Gastroesophageal sphincter (tissue), 4 donors: ENCODE results near the gene GABBR1. TPM values are rescaled to one million over a fixed set of nuclear protein-coding genes. Genes with fewer than 3 reads are reported as not detected.

ENCODE experiments used
- ATAC-seq: fragments of 150-250 bp; one replicate; pipeline ENCODE4 v1.9.1; 2016; ENCODE audit warnings: mild to moderate bottlenecking, moderate library complexity
- H3K27ac ChIP-seq, 4 donors: fragments of 200-600 bp; sonication (generic) in 3 of 4; 1 replicate in 3 of 4; 2 replicates in 1 of 4; pipeline ENCODE4 v1.5.1; 2016 to 2019
- H3K27me3 ChIP-seq: fragments of 200-600 bp; sonication (generic); one replicate; pipeline ENCODE4 v1.5.1; 2019
- H3K36me3 ChIP-seq, 2 donors: fragments of 200-600 bp; sonication (generic); one replicate each; pipeline ENCODE4 v1.5.1; 2019; ENCODE audit warnings: control low read depth in 1 of 2
- H3K4me1 ChIP-seq, 3 donors: fragments of 200-600 bp; sonication (generic); 1 replicate in 2 of 3; 2 replicates in 1 of 3; pipeline ENCODE4 v1.5.1; 2016 to 2019; ENCODE audit warnings: control low read depth in 2 of 3
- H3K4me3 ChIP-seq, 2 donors: fragments of 200-600 bp; sonication (generic); one replicate each; pipeline ENCODE4 v1.5.1; 2019; ENCODE audit warnings: mild to moderate bottlenecking in 1 of 2, moderate library complexity in 1 of 2
- H3K9me3 ChIP-seq, 3 donors: fragments of 200-600 bp; sonication (generic); one replicate each; pipeline ENCODE4 v1.5.1; 2017 to 2019; ENCODE audit warnings: control low read depth in 2 of 3
- EP300 ChIP-seq: sonication (generic); formaldehyde crosslinking; IDR thresholded peaks from one replicate; pipeline ENCODE4 v1.6.1; 2017; ENCODE audit warnings: antibody characterized with exemption, mild to moderate bottlenecking
- POLR2A ChIP-seq, 2 donors: fragments of 450-650 bp; IDR thresholded peaks; one replicate each; pipeline ENCODE4 v1.6.1; 2017; ENCODE audit warnings: antibody characterized with exemption in 2 of 2, mild to moderate bottlenecking in 2 of 2, moderate library complexity in 1 of 2
- POLR2AphosphoS5 ChIP-seq: sonication (generic); formaldehyde crosslinking; IDR thresholded peaks from one replicate; pipeline ENCODE4 v1.6.1; 2017; ENCODE audit warnings: antibody characterized with exemption
- WGBS, 2 donors: methylation state at CpG; one replicate each; pipeline ENCODE4 v1.1.5; 2018; ENCODE audit warnings: low coverage in 1 of 2; 5-methylcytosine and 5-hydroxymethylcytosine counted together
- total RNA-seq, 4 donors: library from RNA; depleted of rRNA; stranded (reverse); fragments of >200 nt; gene quantifications; one replicate each; pipeline ENCODE4 v1.1.0, GENCODE V29; 2016
- TF ChIP-seq, protein P1 (sequence below), 4 experiments: fragments of 200-600 bp in 2 of 4; fragments of 450-650 bp in 2 of 4; sonication (generic) in 1 of 4; IDR thresholded peaks; one replicate each; pipeline ENCODE4 v1.5.1; 2017 to 2019; ENCODE audit warnings: antibody characterized with exemption in 4 of 4, mild to moderate bottlenecking in 2 of 4, moderate library complexity in 2 of 4

The GABBR1 gene
- total RNA-seq, 4 donors from 2014 or later = 17.8 to 90.1 (median 44.8) TPM

DNA sequence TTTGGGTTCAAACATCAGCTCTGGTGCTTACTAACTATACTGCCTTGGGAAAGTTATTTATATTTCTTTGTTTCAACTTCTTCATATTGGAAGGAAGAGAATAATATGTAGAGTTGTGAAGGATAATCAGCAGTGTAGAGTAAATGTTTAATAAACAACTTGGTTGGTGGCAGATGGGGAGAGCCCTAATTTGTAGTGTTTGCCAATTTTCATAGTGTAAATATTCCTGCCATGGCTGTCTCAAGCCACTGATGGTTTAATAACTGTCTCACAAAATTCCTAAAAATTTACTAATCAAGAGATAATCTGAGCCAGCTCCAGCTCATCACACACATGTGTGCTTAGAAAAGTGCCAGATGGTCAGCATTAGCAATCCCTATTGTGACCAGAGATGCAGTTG, 48.2 kb downstream of the GABBR1 start, which contains the start of gene OR2H2:
TSS of gene OR2H2 (plus strand) at position 301 of the 400 bp plus-strand sequence. CDS start 2,824 bp downstream, outside the sequence.
- H3K4me3 ChIP-seq = no peak within 1 kb of the TSS
- no peaks in the 10 kb centered on the region for H3K4me1 ChIP-seq
- H3K36me3 ChIP-seq = no peaks in the 10 kb centered on the region
- no peak for ATAC-seq
- H3K27ac ChIP-seq = no peak within 1 kb of the TSS
- no peaks in the 10 kb centered on the region for H3K9me3 ChIP-seq
- H3K27me3 ChIP-seq = peaks cover 21% of the 10 kb centered on the region
- TF ChIP-seq POLR2AphosphoS5 (no peak), EP300 (no peak), POLR2A (IDR thresholded peaks at IDR 0.05) (no peak)
- TF ChIP-seq, protein P1, sequence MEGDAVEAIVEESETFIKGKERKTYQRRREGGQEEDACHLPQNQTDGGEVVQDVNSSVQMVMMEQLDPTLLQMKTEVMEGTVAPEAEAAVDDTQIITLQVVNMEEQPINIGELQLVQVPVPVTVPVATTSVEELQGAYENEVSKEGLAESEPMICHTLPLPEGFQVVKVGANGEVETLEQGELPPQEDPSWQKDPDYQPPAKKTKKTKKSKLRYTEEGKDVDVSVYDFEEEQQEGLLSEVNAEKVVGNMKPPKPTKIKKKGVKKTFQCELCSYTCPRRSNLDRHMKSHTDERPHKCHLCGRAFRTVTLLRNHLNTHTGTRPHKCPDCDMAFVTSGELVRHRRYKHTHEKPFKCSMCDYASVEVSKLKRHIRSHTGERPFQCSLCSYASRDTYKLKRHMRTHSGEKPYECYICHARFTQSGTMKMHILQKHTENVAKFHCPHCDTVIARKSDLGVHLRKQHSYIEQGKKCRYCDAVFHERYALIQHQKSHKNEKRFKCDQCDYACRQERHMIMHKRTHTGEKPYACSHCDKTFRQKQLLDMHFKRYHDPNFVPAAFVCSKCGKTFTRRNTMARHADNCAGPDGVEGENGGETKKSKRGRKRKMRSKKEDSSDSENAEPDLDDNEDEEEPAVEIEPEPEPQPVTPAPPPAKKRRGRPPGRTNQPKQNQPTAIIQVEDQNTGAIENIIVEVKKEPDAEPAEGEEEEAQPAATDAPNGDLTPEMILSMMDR (IDR thresholded peaks at IDR 0.05) = no peak

DNA sequence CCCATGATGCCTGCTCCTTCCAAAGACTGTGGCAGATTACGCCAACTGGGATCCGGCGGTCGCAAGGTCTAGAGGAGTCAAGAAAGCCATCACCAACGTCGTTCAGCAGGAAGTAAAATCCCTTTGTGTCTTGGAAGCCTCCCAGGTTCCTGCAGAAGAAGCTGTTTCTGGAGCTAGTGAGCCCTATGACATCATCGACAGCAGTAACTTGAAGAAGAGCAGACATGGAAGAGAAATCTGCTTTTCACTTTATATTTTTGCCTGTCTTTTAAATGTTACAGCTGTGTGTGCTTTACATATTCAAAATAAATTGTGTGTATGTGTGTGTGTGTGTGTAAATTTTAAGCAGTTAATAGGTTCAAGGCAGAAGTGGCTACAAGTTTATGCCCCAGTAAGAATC, 55.4 kb downstream of the GABBR1 start:
- TF ChIP-seq POLR2A (IDR thresholded peaks at IDR 0.05) (no peak), POLR2AphosphoS5 (no peak), EP300 (no peak)
- TF ChIP-seq, protein P1 (IDR thresholded peaks at IDR 0.05) = no peak
- H3K27ac ChIP-seq = no peak overlapping the region
- WGBS, 2 donors = 53 to 59% methylated on average over 3 to 7 of the region's 7 CpGs
- no peaks in the 10 kb centered on the region for H3K4me1 ChIP-seq
- H3K9me3 ChIP-seq = no peaks in the 10 kb centered on the region
- ATAC-seq = no peak
- no peak overlapping the region for H3K4me3 ChIP-seq
- H3K36me3 ChIP-seq = no peaks in the 10 kb centered on the region
- H3K27me3 ChIP-seq = peaks cover 36% of the 10 kb centered on the region

DNA sequence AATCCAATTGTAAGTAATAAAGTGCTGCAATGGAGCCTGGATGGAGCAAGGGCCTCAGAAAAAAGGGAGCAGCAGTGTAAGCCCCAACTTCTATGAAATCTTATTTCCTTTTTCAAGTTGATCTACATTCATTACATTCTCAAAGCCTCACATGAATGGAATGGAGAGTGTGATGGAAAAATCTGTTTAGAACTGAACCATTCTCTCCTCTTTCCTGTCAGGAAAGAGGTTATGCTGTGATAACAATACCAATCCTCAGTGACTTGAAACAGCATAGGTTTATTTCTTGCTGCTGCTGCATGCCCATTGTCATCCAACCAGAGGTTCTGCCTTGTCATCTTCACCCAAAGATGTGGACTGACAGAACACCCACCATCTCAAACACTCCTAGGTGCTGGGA, 56.9 kb downstream of the GABBR1 start:
- no peaks in the 10 kb centered on the region for H3K36me3 ChIP-seq
- ATAC-seq = no peak
- no peak overlapping the region for H3K27ac ChIP-seq
- H3K4me3 ChIP-seq = no peak overlapping the region
- H3K27me3 ChIP-seq = peaks cover 37% of the 10 kb centered on the region
- TF ChIP-seq, protein P1 (IDR thresholded peaks at IDR 0.05) = no peak
- TF ChIP-seq POLR2AphosphoS5 (no peak), POLR2A (IDR thresholded peaks at IDR 0.05) (no peak), EP300 (no peak)
- H3K9me3 ChIP-seq = no peaks in the 10 kb centered on the region
- H3K4me1 ChIP-seq = no peaks in the 10 kb centered on the region

DNA sequence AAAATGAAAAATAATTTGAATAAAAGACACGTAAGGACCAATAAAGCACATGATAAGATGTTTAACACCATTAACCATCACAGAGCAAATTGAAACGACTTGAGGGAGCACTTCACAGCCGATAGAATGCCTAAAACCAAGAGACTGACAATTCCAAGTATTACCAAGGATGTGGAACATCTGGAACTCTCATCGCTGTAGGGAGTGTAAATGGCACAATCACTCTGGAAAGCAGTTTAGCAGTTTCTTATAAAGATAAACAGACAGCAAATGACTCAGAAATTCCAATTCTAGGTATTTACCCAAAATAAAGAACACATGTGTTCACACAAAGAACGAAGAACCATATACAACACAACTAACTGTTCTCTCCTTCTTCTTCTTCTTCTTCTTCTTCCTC, 65.0 kb downstream of the GABBR1 start:
- Histone ChIP-seq H3K4me3 (no peak overlapping the region), H3K36me3 (no peaks in the 10 kb centered on the region), H3K27me3 (peaks cover 48% of the 10 kb centered on the region), H3K4me1 (no peaks in the 10 kb centered on the region), H3K9me3 (no peaks in the 10 kb centered on the region), H3K27ac (no peak overlapping the region)
- TF ChIP-seq EP300 = no peak
- no peak for TF ChIP-seq POLR2A (IDR thresholded peaks at IDR 0.05)
- TF ChIP-seq, protein P1 (IDR thresholded peaks at IDR 0.05) = no peak
- no peak for TF ChIP-seq POLR2AphosphoS5
- no peak for ATAC-seq
- WGBS, 2 donors = 35 to 63% methylated on average over 5 of the region's 5 CpGs

DNA sequence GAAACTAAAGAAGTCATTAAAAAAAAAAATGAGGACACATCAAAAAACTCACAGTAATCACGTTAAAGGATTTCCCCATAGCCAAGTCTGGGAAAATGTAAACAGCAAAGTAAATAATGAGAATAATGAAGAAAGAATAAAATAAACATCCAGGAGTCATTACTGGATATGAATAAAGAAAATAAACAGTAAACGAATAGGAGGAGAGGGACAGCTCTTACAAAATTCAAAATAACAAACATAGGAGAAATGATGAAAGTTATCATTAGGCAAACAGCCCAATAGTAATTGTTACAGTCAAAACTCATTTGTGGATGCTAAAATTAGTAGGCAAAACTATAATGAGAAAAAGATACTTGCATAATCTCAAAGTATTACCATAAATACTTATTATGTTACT, 65.4 kb downstream of the GABBR1 start:
- ATAC-seq = no peak
- WGBS, 2 donors = 18 to 49% methylated on average over 2 of the region's 2 CpGs
- TF ChIP-seq POLR2A (IDR thresholded peaks at IDR 0.05) (no peak), POLR2AphosphoS5 (no peak), EP300 (no peak)
- TF ChIP-seq, protein P1 (IDR thresholded peaks at IDR 0.05) = no peak

More for the DNA sequence above, 65.4 kb downstream of the GABBR1 start:
- H3K4me1 ChIP-seq = no peaks in the 10 kb centered on the region
- peaks cover 48% of the 10 kb centered on the region for H3K27me3 ChIP-seq
- no peaks in the 10 kb centered on the region for H3K36me3 ChIP-seq
- H3K27ac ChIP-seq = no peak overlapping the region
- H3K4me3 ChIP-seq = no peak overlapping the region
- no peaks in the 10 kb centered on the region for H3K9me3 ChIP-seq
